H9 (cell line): ENCODE results near the gene EPC2. TPM values are rescaled to one million over a fixed set of nuclear protein-coding genes. Genes with fewer than 3 reads are reported as not detected.

Experiments
- DNase-seq: peaks from one replicate; pipeline ENCODE4 v3.0.0-alpha.2; 2017
- H2AFZ ChIP-seq: one replicate; pipeline ENCODE4 v1.6.1; 2013; ENCODE audit warnings: mild to moderate bottlenecking, low read length, control low read depth, moderate library complexity
- H2AK5ac ChIP-seq: 2 replicates; pipeline ENCODE4 v1.6.1; 2013; ENCODE audit warnings: low read length, control low read depth, mixed read lengths; ENCODE audit not compliant: insufficient read length
- H2BK120ac ChIP-seq: one replicate; pipeline ENCODE4 v1.6.1; 2013; ENCODE audit warnings: low read depth, mild to moderate bottlenecking, low read length, control low read depth, inconsistent platforms; ENCODE audit not compliant: poor library complexity, severe bottlenecking
- H2BK12ac ChIP-seq: 2 replicates; pipeline ENCODE4 v1.6.1; 2013; ENCODE audit warnings: low read length, control low read depth, mixed read lengths, low read depth; ENCODE audit not compliant: insufficient read length
- H2BK15ac ChIP-seq: 2 replicates; pipeline ENCODE4 v1.6.1; 2013; ENCODE audit warnings: low read depth, low read length, control low read depth
- H2BK20ac ChIP-seq: one replicate; pipeline ENCODE4 v1.6.1; 2013; ENCODE audit warnings: low read depth, mild to moderate bottlenecking, low read length, control low read depth, inconsistent platforms; ENCODE audit not compliant: poor library complexity, severe bottlenecking
- H2BK5ac ChIP-seq: 2 replicates; pipeline ENCODE4 v1.6.1; 2013; ENCODE audit warnings: low read length, control low read depth, mixed read lengths; ENCODE audit not compliant: insufficient read length
- H3K14ac ChIP-seq: 2 replicates; pipeline ENCODE4 v1.6.1; 2013; ENCODE audit warnings: low read length, control low read depth; ENCODE audit not compliant: insufficient read depth
- H3K18ac ChIP-seq: 2 replicates; pipeline ENCODE4 v1.6.1; 2013; ENCODE audit warnings: low read depth, mild to moderate bottlenecking, mixed read lengths, low read length, control low read depth; ENCODE audit not compliant: insufficient read length
- H3K23ac ChIP-seq: 2 replicates; pipeline ENCODE4 v1.6.1; 2013; ENCODE audit warnings: low read length, control low read depth, mixed read lengths, low read depth; ENCODE audit not compliant: insufficient read length
- H3K23me2 ChIP-seq: 2 replicates; pipeline ENCODE4 v1.6.1; 2013; ENCODE audit warnings: low read depth, mild to moderate bottlenecking, mixed read lengths, low read length, control low read depth; ENCODE audit not compliant: insufficient read length, poor library complexity, severe bottlenecking
- H3K27ac ChIP-seq: 2 replicates; pipeline ENCODE4 v1.5.1; 2013; ENCODE audit warnings: low read length, control low read depth, mixed read lengths, low read depth; ENCODE audit not compliant: insufficient read length
- H3K27me3 ChIP-seq: 2 replicates; pipeline ENCODE4 v1.6.1; 2013; ENCODE audit warnings: low read length, control low read depth, inconsistent platforms; ENCODE audit not compliant: insufficient read depth
- H3K4ac ChIP-seq: 2 replicates; pipeline ENCODE4 v1.6.1; 2013; ENCODE audit warnings: low read depth, mild to moderate bottlenecking, control low read depth, inconsistent platforms, low read length, moderate library complexity
- H3K4me1 ChIP-seq: 2 replicates; pipeline ENCODE4 v1.6.1; 2013; ENCODE audit warnings: low read length, control low read depth, inconsistent platforms; ENCODE audit not compliant: insufficient read depth
- H3K4me2 ChIP-seq: 2 replicates; pipeline ENCODE4 v1.6.1; 2013; ENCODE audit warnings: low read length, control low read depth, mixed read lengths; ENCODE audit not compliant: insufficient read length, insufficient read depth
- H3K56ac ChIP-seq: 2 replicates; pipeline ENCODE4 v1.6.1; 2013; ENCODE audit warnings: low read depth, mild to moderate bottlenecking, mixed read lengths, low read length, control low read depth; ENCODE audit not compliant: insufficient read length
- H3K79me1 ChIP-seq: 2 replicates; pipeline ENCODE4 v1.6.1; 2013; ENCODE audit warnings: low read depth, mild to moderate bottlenecking, moderate library complexity, low read length, control low read depth, inconsistent platforms; ENCODE audit not compliant: insufficient read depth, poor library complexity, severe bottlenecking
- H3K79me2 ChIP-seq: 2 replicates; pipeline ENCODE4 v1.6.1; 2013; ENCODE audit warnings: low read length, control low read depth, inconsistent platforms; ENCODE audit not compliant: insufficient read depth
- H3K9ac ChIP-seq: 2 replicates; pipeline ENCODE4 v1.6.1; 2013; ENCODE audit warnings: low read length, control low read depth, mixed read lengths; ENCODE audit not compliant: insufficient read length; ENCODE audit errors: extremely low read depth
- H3K9me3 ChIP-seq: one replicate; pipeline ENCODE4 v1.6.1; 2013; ENCODE audit warnings: low read depth, low read length, inconsistent platforms; ENCODE audit not compliant: control insufficient read depth
- H3T11ph ChIP-seq: one replicate; pipeline ENCODE4 v1.6.1; 2013; ENCODE audit warnings: mild to moderate bottlenecking, low read length, control low read depth, inconsistent platforms
- H4K20me1 ChIP-seq: one replicate; pipeline ENCODE4 v1.6.1; 2013; ENCODE audit not compliant: control insufficient read depth, insufficient read length, insufficient read depth
- H4K5ac ChIP-seq: 2 replicates; pipeline ENCODE4 v1.6.1; 2013; ENCODE audit warnings: low read depth, mild to moderate bottlenecking, mixed read lengths, low read length, control low read depth; ENCODE audit not compliant: insufficient read length
- H4K8ac ChIP-seq: replicated peaks from 2 replicates; pipeline ENCODE4 v1.6.1; 2013; ENCODE audit warnings: low read length, control low read depth, mixed read lengths, low read depth; ENCODE audit not compliant: insufficient read length
- H4K91ac ChIP-seq: 2 replicates; pipeline ENCODE4 v1.6.1; 2013; ENCODE audit warnings: low read depth, mild to moderate bottlenecking, moderate library complexity, mixed read lengths, low read length, control low read depth; ENCODE audit not compliant: insufficient read length
- H3K27ac Mint-ChIP-seq, 3 experiments: 2 replicates in 2 of 3; 3 replicates in 1 of 3; pipeline ENCODE4 v1.8.0; 2020 to 2021; ENCODE audit warnings: mixed read lengths in 3 of 3, mild to moderate bottlenecking in 1 of 3, moderate library complexity in 1 of 3
- H3K27me3 Mint-ChIP-seq: 2 replicates; pipeline ENCODE4 v1.8.0; 2021; ENCODE audit warnings: low read depth, mild to moderate bottlenecking, moderate library complexity, mixed read lengths
- H3K36me3 Mint-ChIP-seq, 3 experiments: 2 replicates in 2 of 3; 3 replicates in 1 of 3; pipeline ENCODE4 v1.8.0; 2020 to 2021; ENCODE audit warnings: low read depth in 3 of 3, mixed read lengths in 3 of 3; ENCODE audit not compliant: insufficient read depth in 1 of 3
- H3K4me1 Mint-ChIP-seq, 2 experiments: 2 replicates each; pipeline ENCODE4 v1.8.0; 2020; ENCODE audit warnings: mixed read lengths in 2 of 2
- H3K4me3 Mint-ChIP-seq, 2 experiments: 2 replicates in 1 of 2; 3 replicates in 1 of 2; pipeline ENCODE4 v1.8.0; 2020 to 2021; ENCODE audit warnings: mild to moderate bottlenecking in 2 of 2, mixed read lengths in 2 of 2, moderate library complexity in 1 of 2
- H3K9me3 Mint-ChIP-seq, 2 experiments: 2 replicates in 1 of 2; 3 replicates in 1 of 2; pipeline ENCODE4 v1.8.0; 2020; ENCODE audit warnings: mild to moderate bottlenecking in 2 of 2, mixed read lengths in 2 of 2, moderate library complexity in 1 of 2
- WGBS: extraction: QIAGEN DNeasy Blood & Tissue Kit; methylation state at CpG from one replicate; pipeline ENCODE4 v1.1.7; 2013; ENCODE audit warnings: missing lambda C conversion rate, low lambda C conversion rate, mixed read lengths; ENCODE audit not compliant: insufficient read length; ENCODE audit errors: extremely low coverage; 5-methylcytosine and 5-hydroxymethylcytosine counted together
- total RNA-seq: library from RNA; stranded (reverse); gene quantifications from 2 replicates; pipeline ENCODE4 v1.2.1, GENCODE V29; 2021
- TF ChIP-seq, protein P1 (sequence below): fragments of 200-600 bp; sonication (generic); conservative IDR thresholded peaks from 3 replicates; pipeline ENCODE4 v1.8.0; 2021; ENCODE audit warnings: antibody characterized with exemption, mild to moderate bottlenecking

The EPC2 gene
- total RNA-seq, 1 experiment from 2014 or later: 31.3 TPM

GRCh38 chr2:148726228-148726627 lies 81.7 kb downstream of the EPC2 start:
- no peak overlapping the region for H2BK120ac ChIP-seq
- no peak overlapping the region for H4K5ac ChIP-seq
- peaks cover 19 to 25% of the 10 kb centered on the region in 2 experiments for H3K4me1 Mint-ChIP-seq
- H3K23me2 ChIP-seq: no peaks in the 10 kb centered on the region
- no peak overlapping the region for H4K91ac ChIP-seq
- H2BK15ac ChIP-seq: no peak overlapping the region
- H3K27me3 ChIP-seq: no peaks in the 10 kb centered on the region
- H3K27ac ChIP-seq: no peak overlapping the region
- TF ChIP-seq, protein P1, sequence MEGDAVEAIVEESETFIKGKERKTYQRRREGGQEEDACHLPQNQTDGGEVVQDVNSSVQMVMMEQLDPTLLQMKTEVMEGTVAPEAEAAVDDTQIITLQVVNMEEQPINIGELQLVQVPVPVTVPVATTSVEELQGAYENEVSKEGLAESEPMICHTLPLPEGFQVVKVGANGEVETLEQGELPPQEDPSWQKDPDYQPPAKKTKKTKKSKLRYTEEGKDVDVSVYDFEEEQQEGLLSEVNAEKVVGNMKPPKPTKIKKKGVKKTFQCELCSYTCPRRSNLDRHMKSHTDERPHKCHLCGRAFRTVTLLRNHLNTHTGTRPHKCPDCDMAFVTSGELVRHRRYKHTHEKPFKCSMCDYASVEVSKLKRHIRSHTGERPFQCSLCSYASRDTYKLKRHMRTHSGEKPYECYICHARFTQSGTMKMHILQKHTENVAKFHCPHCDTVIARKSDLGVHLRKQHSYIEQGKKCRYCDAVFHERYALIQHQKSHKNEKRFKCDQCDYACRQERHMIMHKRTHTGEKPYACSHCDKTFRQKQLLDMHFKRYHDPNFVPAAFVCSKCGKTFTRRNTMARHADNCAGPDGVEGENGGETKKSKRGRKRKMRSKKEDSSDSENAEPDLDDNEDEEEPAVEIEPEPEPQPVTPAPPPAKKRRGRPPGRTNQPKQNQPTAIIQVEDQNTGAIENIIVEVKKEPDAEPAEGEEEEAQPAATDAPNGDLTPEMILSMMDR: no peak
- no CpG with 5 or more reads among the region's 3 CpGs for WGBS
- no peak overlapping the region for H3K23ac ChIP-seq
- no peaks in the 10 kb centered on the region for H3K27me3 Mint-ChIP-seq
- H4K20me1 ChIP-seq: no peaks in the 10 kb centered on the region
- H3K14ac ChIP-seq: no peak overlapping the region
- H2AK5ac ChIP-seq: no peak overlapping the region
- H3K4me2 ChIP-seq: no peak overlapping the region
- no peak overlapping the region for H2BK5ac ChIP-seq
- no peaks in the 10 kb centered on the region; the same call in 1 of the 2 replicates for H3K4me1 ChIP-seq
- H3K27ac Mint-ChIP-seq: no peak overlapping the region
- H3K9me3 ChIP-seq: no peaks in the 10 kb centered on the region
- H3K79me2 ChIP-seq: peaks cover 4% of the 10 kb centered on the region; the same call in 1 of the 2 replicates
- H3T11ph ChIP-seq: no peak overlapping the region
- H2AFZ ChIP-seq: no peak overlapping the region
- no peak overlapping the region for H3K4ac ChIP-seq
- no peak overlapping the region for H2BK20ac ChIP-seq
- H3K9ac ChIP-seq: no peak overlapping the region
- no peak for DNase-seq
- H3K18ac ChIP-seq: no peak overlapping the region
- H3K4me3 Mint-ChIP-seq: no peak overlapping the region
- H4K8ac ChIP-seq: no peak overlapping the region
- no peaks in the 10 kb centered on the region for H3K79me1 ChIP-seq
- H3K36me3 Mint-ChIP-seq: peaks cover 3 to 6% (median 5%) of the 10 kb centered on the region in 3 experiments; a peak in 3 of 7 replicates
- H3K9me3 Mint-ChIP-seq: no peaks in the 10 kb centered on the region
- H2BK12ac ChIP-seq: no peak overlapping the region
- no peak overlapping the region for H3K56ac ChIP-seq
